Karpas-422 (cell line): ENCODE results near the gene FLAD1. TPM values are rescaled to one million over a fixed set of nuclear protein-coding genes. Genes with fewer than 3 reads are reported as not detected.
A peak's percentile ranks its signal among the peaks of the same experiment; 100 is the strongest.

Experiments
- DNase-seq: peaks from one replicate; pipeline ENCODE4 v3.0.0-alpha.2; 2015
- H2AFZ ChIP-seq: fragments of 200-600 bp; sonication (generic); 2 replicates; pipeline ENCODE4 v1.6.1; 2014; ENCODE audit warnings: antibody characterized with exemption, low read length, mixed read lengths
- H3K27ac ChIP-seq: fragments of 200-600 bp; sonication (generic); 2 replicates; pipeline ENCODE4 v1.5.1; 2014; ENCODE audit warnings: mild to moderate bottlenecking, low read length, moderate library complexity
- H3K27me3 ChIP-seq: fragments of 200-600 bp; sonication (generic); 2 replicates; pipeline ENCODE4 v1.6.1; 2014; ENCODE audit warnings: low read length, mixed read lengths
- H3K36me3 ChIP-seq: fragments of 200-600 bp; sonication (generic); 2 replicates; pipeline ENCODE4 v1.6.1; 2014; ENCODE audit warnings: low read length, mixed read lengths; ENCODE audit not compliant: insufficient read depth
- H3K4me1 ChIP-seq: fragments of 200-600 bp; sonication (generic); 2 replicates; pipeline ENCODE4 v1.6.1; 2014; ENCODE audit warnings: mild to moderate bottlenecking, low read length, mixed read lengths
- H3K4me2 ChIP-seq: fragments of 200-600 bp; sonication (generic); 2 replicates; pipeline ENCODE4 v1.6.1; 2014; ENCODE audit warnings: low read length, low read depth, mild to moderate bottlenecking; ENCODE audit not compliant: poor library complexity, severe bottlenecking
- H3K4me3 ChIP-seq: fragments of 200-600 bp; sonication (generic); 2 replicates; pipeline ENCODE4 v1.5.1; 2014; ENCODE audit warnings: mild to moderate bottlenecking, antibody characterized with exemption, low read length, mixed read lengths
- H3K79me2 ChIP-seq: fragments of 200-600 bp; sonication (generic); 2 replicates; pipeline ENCODE4 v1.6.1; 2014; ENCODE audit warnings: mild to moderate bottlenecking, low read length, mixed read lengths
- H3K9ac ChIP-seq: fragments of 200-600 bp; sonication (generic); 2 replicates; pipeline ENCODE4 v1.6.0; 2014; ENCODE audit warnings: low read length
- H3K9me2 ChIP-seq: fragments of 200-600 bp; sonication (generic), shearing (Covaris generic); replicated peaks from 2 replicates; pipeline ENCODE4 v1.6.0; 2014; ENCODE audit warnings: mild to moderate bottlenecking, low read length, moderate library complexity; ENCODE audit not compliant: insufficient read depth
- H3K9me3 ChIP-seq: fragments of 300-700, 200-600 bp; sonication (generic); 2 replicates; pipeline ENCODE4 v1.6.1; 2014; ENCODE audit warnings: low read length, mixed read lengths
- H4K20me1 ChIP-seq: fragments of 200-600 bp; sonication (generic); 2 replicates; pipeline ENCODE4 v1.6.1; 2014; ENCODE audit warnings: mild to moderate bottlenecking, antibody characterized with exemption, low read length, low read depth; ENCODE audit not compliant: insufficient read depth
- total RNA-seq: library from RNA; depleted of rRNA; stranded (reverse); fragments of >200 nt; shearing (Covaris generic); gene quantifications from 2 replicates; pipeline ENCODE4 v1.2.3, GENCODE V29; 2014; ENCODE audit warnings: low replicate concordance

Gene FLAD1
- total RNA-seq, 1 experiment from 2014 or later = 48.7 TPM

DNA sequence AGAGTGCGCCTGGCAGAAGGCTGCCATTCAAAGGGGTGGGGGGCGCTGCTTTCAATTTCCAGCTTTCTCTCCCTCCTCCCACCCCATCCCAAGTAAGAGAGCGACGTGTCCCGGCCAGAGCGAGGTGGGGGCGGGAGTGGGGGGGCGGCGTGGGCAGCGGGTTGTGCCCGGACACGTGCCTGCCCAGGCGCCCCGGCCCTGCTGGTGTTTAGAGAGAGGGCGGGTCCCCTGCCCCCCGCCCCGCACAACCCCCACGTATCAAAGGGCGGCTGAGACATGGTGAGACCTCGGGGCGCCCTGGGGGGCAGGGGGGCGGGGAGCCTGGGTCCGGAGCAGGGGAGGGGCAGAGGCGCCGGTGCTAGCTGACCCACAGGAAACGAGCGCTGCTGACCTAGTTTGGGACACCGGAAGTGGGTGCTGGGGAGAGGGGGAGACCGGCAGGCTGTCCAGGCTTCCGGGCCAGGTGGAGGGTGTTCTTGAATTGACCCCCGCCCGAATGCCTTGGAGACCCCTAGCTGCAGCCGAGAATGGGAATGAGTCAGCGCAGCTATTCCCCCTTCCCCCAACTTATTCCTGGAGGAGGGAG lies 20.7 kb downstream of the FLAD1 start:
- H3K9me2 ChIP-seq = no peaks in the 10 kb centered on the region
- H2AFZ ChIP-seq = 0 out of 2 replicates have a peak overlapping the region, but pooled peaks have one; percentile 59
- peak overlapping the region; percentile 87 for H3K4me3 ChIP-seq
- H3K9me3 ChIP-seq = no peaks in the 10 kb centered on the region
- H3K4me2 ChIP-seq = peak overlapping the region; percentile 97
- peaks cover 34% of the 10 kb centered on the region for H3K79me2 ChIP-seq
- H3K4me1 ChIP-seq = peaks cover 71% of the 10 kb centered on the region
- peak overlapping the region; percentile 93 for H3K9ac ChIP-seq
- no peaks in the 10 kb centered on the region for H4K20me1 ChIP-seq
- DNase-seq = peak; percentile 81
- no peaks in the 10 kb centered on the region for H3K27me3 ChIP-seq
- H3K36me3 ChIP-seq = no peaks in the 10 kb centered on the region
- H3K27ac ChIP-seq = peak overlapping the region; percentile 96

DNA sequence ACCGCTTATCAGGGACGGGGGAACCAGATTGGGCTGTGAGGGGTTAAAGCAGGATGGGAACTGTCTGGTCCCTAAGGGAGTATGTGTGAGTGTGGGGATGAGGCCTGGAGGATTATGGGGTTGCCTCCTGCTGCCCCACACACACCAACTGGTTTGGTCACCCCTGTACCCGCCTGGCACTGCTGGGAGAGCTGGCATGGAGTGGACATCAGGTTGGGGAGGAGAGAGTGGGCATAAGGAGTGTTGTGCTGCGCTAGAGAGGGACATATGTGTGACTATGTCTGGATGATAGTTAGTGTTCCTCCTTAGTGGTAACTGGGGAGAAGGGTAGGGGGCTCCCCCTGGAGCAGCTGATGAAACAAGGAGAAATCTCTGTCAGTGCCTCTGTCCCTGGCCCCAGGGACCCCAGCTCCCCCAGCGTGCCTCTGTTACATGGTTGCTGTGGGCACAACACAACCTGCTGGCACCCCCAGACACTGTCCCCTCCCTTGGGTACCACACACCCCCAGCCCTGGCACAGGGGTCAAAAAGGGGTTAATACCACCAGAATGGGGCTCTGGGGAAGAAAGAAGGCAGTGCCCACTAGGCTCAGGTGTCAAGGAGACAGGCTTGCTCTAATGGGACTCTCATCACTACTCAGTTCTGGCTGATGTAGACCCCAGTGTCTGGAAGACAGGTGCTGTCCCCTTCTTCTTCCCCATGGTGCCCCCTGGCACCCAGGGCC lies 21.4 kb downstream of the FLAD1 start:
- Histone ChIP-seq H3K4me1 (peaks cover 66% of the 10 kb centered on the region), H3K4me2 (peak overlapping the region; percentile 97), H3K79me2 (peaks cover 34% of the 10 kb centered on the region)

DNA sequence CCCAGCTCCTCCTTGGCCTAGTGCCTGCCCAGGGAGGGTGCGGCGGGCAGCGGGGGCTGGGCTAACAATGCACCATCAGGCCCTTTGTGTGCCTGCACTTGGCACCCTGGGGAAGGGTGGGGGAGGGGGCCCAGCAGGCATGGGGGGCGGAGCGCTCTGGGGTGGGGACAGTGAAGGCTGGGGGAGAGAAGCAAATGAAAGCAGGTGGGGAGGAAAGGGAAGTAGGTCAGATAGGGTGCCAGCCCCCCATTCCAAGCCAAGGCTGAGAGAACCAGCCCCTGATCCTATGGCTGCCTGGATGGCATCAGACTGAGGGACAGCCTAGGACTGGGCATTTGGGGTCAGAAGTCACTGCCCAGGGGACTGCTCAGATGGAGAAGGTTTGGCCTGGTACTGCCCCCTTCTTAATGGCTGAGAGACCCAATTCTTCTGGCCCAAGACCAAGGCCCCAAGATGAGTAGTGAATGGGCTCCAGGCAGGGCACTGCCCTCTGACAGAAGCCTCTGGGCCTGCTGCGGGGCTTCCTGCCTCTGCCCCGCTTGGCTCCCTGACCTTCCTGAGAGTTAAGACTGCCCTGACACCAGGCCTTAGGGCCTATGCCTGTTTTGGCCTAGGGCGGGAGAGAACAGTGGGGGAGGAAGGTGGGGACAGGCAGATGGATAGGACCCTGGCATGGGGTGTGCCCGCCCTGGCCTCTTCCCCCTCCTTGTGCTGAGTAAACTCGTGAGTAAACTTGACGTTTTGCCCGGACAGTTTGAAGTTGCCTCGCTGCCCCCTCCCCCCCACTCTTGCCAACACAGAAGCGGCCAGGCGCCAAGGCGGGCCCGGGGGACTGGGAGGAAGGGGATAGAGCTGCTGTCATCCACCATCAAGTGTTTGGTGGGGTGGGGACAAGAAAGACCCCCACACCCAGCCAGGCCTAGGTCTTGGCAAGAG lies 22.2 kb downstream of the FLAD1 start:
- no peaks in the 10 kb centered on the region for H3K9me3 ChIP-seq
- no peaks in the 10 kb centered on the region for H3K27me3 ChIP-seq
- no peaks in the 10 kb centered on the region for H3K9me2 ChIP-seq
- H3K9ac ChIP-seq = peak overlapping the region; percentile 93
- H3K79me2 ChIP-seq = peaks cover 34% of the 10 kb centered on the region
- DNase-seq = peak; percentile 69
- H3K36me3 ChIP-seq = no peaks in the 10 kb centered on the region
- H3K4me3 ChIP-seq = peak overlapping the region; percentile 87; the same call in 1 of the 2 replicates
- H3K4me1 ChIP-seq = peaks cover 66% of the 10 kb centered on the region
- no peak overlapping the region for H2AFZ ChIP-seq
- H4K20me1 ChIP-seq = no peaks in the 10 kb centered on the region
- H3K4me2 ChIP-seq = peak overlapping the region; percentile 97
- peak overlapping the region; percentile 96 for H3K27ac ChIP-seq

More for the DNA sequence above, 21.4 kb downstream of the FLAD1 start:
- H3K4me3 ChIP-seq = peak overlapping the region; percentile 87
- no peaks in the 10 kb centered on the region for H3K36me3 ChIP-seq
- H3K27me3 ChIP-seq = no peaks in the 10 kb centered on the region
- peak overlapping the region; percentile 93 for H3K9ac ChIP-seq
- H3K9me2 ChIP-seq = no peaks in the 10 kb centered on the region
- peak overlapping the region; percentile 96 for H3K27ac ChIP-seq
- peak; percentile 59 for DNase-seq
- H3K9me3 ChIP-seq = no peaks in the 10 kb centered on the region
- H2AFZ ChIP-seq = 0 out of 2 replicates have a peak overlapping the region, but pooled peaks have one; percentile 59
- H4K20me1 ChIP-seq = no peaks in the 10 kb centered on the region

DNA sequence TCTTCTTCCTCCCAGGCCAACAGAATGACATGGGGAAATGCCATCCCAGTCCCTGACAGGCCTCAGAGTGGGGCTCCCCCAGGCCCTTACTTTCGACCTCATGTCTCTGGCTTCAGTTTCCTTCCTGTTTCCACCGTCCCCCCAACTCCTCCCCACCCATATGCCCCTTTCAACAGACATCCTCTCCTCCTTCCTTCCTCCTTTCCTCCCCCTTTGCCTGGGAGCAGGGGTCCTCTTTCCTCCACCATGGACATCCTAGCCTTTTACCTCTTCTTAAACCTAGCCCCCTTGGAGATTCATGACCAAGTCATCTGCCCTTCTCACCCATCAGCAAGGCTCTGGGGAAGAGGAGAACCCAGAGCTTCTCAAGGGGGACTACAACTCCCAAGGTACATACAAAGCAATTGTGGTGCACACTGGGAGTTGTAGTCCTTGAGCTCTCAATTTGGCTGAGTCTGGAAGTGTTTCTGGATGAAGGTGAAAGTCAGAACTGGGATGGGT lies 23.5 kb downstream of the FLAD1 start:
- H3K27ac ChIP-seq = peak overlapping the region; percentile 96
- H3K27me3 ChIP-seq = no peaks in the 10 kb centered on the region
- peak overlapping the region; percentile 93; the same call in 1 of the 2 replicates for H3K9ac ChIP-seq
- no peak overlapping the region for H3K4me3 ChIP-seq
- H3K9me2 ChIP-seq = no peaks in the 10 kb centered on the region
- peak overlapping the region; percentile 97 for H3K4me2 ChIP-seq
- H3K9me3 ChIP-seq = no peaks in the 10 kb centered on the region
- peak; percentile 78 for DNase-seq
- no peak overlapping the region for H2AFZ ChIP-seq
- H3K4me1 ChIP-seq = peaks cover 73% of the 10 kb centered on the region
- H3K36me3 ChIP-seq = no peaks in the 10 kb centered on the region
- peaks cover 34% of the 10 kb centered on the region for H3K79me2 ChIP-seq
- no peaks in the 10 kb centered on the region for H4K20me1 ChIP-seq

DNA sequence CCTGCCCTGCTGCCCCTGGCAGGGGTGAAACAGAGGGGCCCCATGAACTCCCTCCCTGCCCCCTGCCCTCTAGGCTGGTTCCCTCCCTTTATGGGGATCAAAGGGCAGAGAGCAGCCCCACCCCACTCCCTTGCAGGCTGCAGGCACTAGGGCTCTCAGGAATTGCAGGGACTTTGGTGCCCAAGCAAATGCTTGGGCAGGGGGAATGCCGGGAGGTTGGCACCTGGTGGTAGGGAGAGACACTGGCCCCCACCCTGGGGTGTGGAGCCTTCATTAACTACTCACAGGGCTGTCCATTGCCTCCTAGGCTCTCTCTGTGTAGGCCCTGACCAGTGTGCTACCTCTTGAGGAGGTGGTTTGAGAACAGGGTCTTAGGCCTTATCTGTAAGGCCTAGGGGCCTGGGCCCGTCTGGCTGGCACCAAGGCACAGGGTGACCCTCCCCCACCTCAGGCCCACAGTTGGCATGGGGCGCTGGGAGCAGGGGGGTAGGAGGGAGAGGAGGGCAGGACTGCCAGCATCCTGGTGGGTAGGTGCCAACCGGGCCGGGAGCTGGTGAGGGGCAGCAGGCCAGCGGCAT lies 24.2 kb downstream of the FLAD1 start:
- H2AFZ ChIP-seq = no peak overlapping the region
- H3K9me3 ChIP-seq = no peaks in the 10 kb centered on the region
- H3K4me1 ChIP-seq = peaks cover 77% of the 10 kb centered on the region
- no peak overlapping the region for H3K27ac ChIP-seq
- no peak overlapping the region for H3K4me3 ChIP-seq
- peaks cover 34% of the 10 kb centered on the region for H3K79me2 ChIP-seq
- H3K36me3 ChIP-seq = no peaks in the 10 kb centered on the region
- no peaks in the 10 kb centered on the region for H4K20me1 ChIP-seq
- DNase-seq = peak; percentile 37
- H3K9ac ChIP-seq = no peak overlapping the region
- H3K9me2 ChIP-seq = no peaks in the 10 kb centered on the region
- no peak overlapping the region for H3K4me2 ChIP-seq
- H3K27me3 ChIP-seq = no peaks in the 10 kb centered on the region

DNA sequence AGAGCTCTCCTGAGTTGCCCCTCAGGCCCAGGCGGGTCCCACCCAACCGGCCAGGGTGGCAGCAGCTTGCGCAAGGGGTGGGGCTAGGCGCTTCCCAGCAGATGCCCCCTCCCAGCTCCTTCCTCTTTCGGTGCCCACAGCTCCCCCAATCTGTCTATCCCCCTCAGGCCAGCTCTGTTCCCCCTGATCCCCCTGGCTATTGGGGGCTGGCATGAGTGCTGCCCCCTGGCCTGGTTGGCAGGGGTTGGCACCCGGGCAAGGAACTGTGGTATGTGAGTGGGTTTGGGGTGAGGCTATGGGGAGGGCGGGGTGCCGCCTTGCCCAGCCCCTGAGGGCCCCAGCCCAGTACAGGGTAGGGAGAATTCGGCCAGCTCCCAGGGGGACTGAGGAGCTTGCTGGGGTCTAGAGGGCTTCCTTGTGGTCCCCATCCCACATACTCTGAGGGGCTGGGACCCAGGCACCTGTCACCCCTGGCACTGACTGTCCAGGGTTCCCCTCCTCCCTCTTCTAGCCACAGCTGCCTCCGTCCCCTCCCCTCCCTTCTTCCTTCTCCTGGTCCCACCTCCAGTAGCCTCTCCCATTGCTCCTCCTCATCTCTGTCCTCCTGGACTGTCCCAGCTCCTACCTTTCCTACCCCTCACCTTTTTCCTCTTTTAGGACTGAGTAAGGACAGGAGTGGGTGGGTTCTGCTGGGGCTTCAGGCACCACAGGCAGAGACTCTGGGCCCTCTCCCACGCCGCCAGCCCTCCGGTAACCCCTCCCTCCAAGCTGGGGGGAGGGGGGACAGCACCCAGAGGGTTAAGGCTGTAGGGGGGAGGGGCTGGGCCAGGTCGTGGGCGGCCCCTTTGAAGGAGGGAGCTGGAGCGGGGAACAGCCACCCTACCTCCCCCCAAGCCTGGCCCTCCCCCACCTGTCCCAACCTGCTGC lies 25.1 kb downstream of the FLAD1 start:
- Histone ChIP-seq H3K27ac (no peak overlapping the region), H3K27me3 (no peaks in the 10 kb centered on the region), H3K36me3 (no peaks in the 10 kb centered on the region), H2AFZ (no peak overlapping the region), H3K9me2 (no peaks in the 10 kb centered on the region), H3K79me2 (peaks cover 27% of the 10 kb centered on the region), H3K9ac (no peak overlapping the region), H3K4me2 (no peak overlapping the region), H4K20me1 (no peaks in the 10 kb centered on the region), H3K4me1 (peaks cover 87% of the 10 kb centered on the region), H3K4me3 (no peak overlapping the region), H3K9me3 (no peaks in the 10 kb centered on the region)
- DNase-seq = peak; percentile 42

DNA sequence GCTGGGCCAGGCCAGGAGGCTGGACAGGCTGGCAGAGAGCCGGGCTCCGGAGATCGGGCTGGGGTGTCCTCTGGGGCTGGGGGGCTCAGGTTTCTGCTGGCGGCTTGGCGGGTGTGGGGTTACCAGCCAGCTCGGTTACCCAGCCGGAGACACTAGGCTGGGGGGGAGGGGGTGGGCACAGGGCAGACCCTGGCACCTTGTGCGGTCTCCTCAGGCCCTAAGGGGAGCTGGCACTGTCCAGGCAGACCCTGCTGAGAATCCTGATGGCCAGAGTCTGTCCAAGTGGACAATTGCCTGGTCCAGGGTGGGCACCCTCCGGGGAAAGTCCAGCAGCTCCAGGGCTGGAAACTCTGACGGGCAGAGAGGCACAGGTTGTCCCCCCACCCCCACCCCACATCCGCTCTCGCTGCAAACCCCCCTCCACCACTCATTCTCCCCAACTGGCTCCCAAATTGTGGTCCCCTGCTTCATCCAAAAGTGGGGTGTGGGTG lies 26.1 kb downstream of the FLAD1 start:
- Histone ChIP-seq H3K9ac (no peak overlapping the region), H3K9me2 (no peaks in the 10 kb centered on the region), H3K4me1 (peaks cover 90% of the 10 kb centered on the region), H3K79me2 (peaks cover 18% of the 10 kb centered on the region), H3K4me3 (no peak overlapping the region), H2AFZ (no peak overlapping the region), H3K27ac (no peak overlapping the region), H3K27me3 (no peaks in the 10 kb centered on the region), H3K9me3 (no peaks in the 10 kb centered on the region), H4K20me1 (no peaks in the 10 kb centered on the region), H3K36me3 (no peaks in the 10 kb centered on the region), H3K4me2 (no peak overlapping the region)
- DNase-seq = peak; percentile 36
